Daoy (cell line): Measurements from ENCODE around the gene KATNB1. TPM values are rescaled to one million over a fixed set of nuclear protein-coding genes. Genes with fewer than 3 reads are reported as not detected.
"Not testable (repeated sequence)": the region's sequence is repeated elsewhere in the genome, so short reads cannot be mapped to it uniquely, and the experiment has no call there.

Experiments used
- DNase-seq: peaks from one replicate; pipeline ENCODE4 v3.0.0-alpha.2; 2015; ENCODE audit warnings: low read depth
- total RNA-seq: library from RNA; depleted of rRNA; stranded (reverse); fragments of >200 nt; shearing (Covaris generic); gene quantifications from 2 replicates; pipeline ENCODE4 v1.2.3, GENCODE V29; 2014

Gene KATNB1
- total RNA-seq, 1 experiment from 2014 or later = 22.7 TPM

DNA sequence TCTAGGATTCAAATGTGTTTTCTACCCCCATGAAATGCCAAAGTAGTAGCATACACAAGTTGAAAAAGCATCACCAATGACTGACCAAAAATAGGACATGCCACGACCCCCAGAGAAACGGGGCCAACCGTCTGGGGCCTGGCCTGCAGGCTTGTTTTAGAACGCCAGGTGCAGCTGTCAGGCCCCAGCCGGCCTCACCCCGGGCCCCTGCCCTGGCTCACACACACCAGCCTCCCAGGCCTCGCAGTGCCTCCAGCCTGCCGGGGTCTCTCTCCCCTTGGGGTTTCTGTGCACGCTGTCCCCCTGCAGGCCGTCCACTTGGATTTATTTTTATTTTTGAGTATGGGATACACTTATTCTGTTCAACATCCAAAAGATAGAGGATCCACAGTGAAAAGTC is 7.9 kb downstream of the KATNB1 start:
- no peak for DNase-seq

DNA sequence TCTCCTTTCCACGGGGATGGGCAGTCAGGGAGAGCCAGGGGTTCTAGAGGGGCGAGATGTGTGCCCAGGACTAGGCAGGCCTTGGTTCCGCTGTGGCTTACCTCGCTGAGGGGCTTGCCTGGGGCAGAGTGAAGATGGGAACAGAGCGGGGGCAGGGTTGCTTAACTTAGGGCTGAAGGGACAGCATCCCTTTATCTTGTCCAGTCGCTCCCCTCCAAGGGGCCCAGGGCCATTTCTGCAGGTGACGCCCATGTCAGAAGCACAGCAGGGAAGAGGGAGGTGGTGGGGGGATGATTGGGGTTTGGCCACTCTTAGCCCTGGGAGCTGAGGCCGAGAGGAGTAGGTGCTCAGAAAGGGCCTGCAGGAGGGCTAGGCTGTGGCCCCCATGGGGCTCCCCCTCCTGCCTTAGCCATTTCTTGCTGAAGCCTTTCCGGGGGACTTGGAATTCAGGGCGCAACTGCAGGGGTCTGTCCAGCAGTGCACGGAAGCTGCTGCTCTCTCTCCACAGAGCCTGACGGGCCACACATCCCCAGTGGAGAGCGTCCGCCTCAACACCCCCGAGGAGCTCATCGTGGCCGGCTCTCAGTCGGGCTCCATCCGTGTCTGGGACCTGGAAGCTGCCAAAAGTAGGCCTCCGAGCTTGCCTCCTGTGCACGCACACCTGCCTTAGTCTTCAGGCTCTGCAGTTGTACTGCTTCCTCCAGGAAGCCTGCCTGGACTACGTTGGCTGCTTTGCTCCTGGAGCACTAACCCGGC is 8.5 kb downstream of the KATNB1 start:
- no peak for DNase-seq

DNA sequence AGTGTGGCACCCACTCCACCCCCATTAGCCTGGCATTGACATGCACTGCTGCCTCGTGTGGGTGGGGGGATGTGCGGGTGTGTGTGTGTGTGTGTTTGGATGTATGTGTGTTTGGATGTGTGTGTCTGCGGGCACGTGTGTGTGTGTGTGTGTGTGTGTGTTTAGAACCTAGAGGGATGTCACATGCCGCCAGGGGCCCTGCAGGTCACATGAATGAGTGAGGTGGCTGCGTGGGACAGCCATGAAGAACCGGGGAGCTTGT is 9.0 kb downstream of the KATNB1 start:
- DNase-seq = no peak

GRCh38 chr16:57745768-57746167 is 10.2 kb downstream of the KATNB1 start:
- DNase-seq = no peak

DNA sequence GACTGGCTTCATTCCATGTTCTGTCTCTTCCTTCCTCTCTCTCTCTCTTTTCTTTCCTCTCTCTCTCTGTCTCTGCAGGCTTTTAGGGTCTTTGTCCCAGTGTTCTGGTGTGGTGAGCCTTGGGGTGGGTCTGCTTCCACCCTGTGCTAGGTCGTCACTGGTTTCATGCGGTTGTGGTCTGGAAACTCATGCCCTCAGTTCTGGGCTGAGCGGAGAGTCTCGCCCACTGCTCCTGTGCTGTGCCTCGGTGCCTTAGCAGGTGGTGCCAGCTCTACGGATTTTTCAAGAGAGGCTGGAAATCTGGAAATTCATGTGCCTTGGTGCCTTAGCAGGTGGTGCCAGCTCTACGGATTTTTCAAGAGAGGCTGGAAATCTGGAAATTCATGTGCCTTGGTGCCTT is 10.7 kb downstream of the KATNB1 start:
- DNase-seq = not testable (repeated sequence)

- no peak for DNase-seq
Observed at GRCh38 chr16:57747091-57747490, 11.5 kb downstream of the KATNB1 start.

DNA sequence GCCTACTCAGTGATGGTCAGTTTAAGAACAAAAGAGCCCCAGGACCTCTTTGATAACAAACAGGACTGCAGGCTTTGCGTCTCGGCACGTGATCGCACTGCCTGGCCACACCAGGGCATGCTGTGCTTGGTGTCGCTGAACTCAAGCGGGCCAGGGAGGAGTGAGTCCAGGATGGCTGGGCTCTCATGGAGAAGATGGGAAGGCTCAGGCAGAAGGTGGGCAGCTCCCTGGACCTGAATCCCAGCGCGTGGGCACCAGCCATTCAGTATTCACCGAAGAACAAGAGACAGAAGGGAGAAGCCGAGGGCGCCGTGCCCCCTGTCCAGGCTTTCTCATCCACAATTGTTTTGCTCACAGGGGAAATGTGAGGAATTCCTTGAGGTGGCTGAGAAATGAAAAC is 11.9 kb downstream of the KATNB1 start:
- DNase-seq = no peak

DNA sequence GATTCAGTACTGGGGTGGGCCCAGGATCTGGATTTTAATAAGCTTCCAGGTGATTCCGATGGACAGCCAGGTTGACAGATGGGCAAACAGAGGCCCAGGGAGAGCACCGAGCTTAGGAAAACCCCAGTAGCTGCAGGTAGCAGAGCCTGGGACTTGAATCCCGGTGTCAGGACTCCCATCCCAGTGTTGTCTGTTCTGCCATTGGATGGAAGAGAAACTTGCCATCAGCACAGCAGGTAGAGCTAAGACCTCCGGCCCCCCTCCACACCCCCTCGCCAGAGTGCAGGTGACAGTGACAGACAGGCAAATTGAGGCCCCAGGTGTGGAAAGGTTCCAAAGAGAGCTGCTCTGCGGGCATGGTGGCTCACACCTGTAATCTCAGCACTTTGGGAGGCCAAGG is 12.4 kb downstream of the KATNB1 start:
- no peak for DNase-seq

DNA sequence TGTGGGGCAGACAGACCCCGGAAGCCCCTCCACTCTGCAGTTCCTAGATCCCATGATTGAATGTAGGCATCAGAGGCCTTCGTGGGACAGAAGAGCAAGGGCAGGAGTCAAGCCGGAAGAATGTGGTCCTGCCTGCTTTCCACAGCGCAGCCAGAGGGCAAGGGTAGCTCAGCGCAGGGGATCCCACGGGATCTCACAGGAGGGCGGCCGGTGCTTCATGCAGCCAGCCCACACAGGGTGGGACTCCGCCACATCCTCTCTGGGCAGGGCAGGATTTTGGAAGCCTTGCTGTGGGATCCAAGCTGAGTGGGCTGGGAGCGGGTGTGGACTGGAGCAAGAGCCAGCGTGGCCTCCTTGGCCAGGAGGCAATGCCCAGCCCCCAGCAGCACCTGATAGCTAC is 13.0 kb downstream of the KATNB1 start:
- no peak for DNase-seq

GRCh38 chr16:57749101-57749692 is 13.6 kb downstream of the KATNB1 start:
- DNase-seq = no peak

- no peak for DNase-seq
Observed at GRCh38 chr16:57749856-57750452, 14.4 kb downstream of the KATNB1 start.

DNA sequence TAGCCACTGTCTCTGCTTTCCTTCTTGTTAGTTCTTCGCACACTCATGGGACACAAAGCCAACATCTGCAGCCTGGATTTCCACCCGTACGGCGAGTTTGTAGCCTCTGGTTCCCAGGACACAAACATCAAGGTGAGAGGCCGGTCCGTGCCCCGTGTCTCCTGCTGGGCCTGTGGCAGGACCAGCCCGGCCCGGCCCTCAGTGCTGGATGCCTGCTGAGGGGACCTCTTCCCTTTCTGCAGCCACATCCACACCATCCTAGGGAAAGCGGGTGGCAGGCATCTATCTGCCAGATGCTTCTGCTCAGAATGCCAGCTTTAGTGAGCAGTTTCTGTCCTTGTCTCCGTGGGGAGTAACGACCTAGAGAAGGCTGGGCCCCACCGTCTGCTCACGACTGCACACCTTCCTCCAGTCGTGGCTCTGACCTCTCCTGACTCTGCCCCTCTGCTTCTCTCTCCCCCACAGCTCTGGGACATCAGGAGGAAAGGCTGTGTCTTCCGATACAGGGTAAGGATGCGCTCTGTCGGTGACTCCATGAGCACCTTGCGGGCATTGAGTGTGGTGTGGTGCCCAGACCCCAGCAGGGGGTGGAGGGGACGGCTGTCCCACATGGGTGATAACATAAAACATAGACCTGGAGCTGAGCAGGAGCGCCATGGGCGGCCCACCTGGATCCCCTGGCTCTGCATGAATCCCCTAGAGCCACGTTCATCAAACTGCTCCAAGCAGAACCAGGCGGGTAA is 15.4 kb downstream of the KATNB1 start:
- DNase-seq = no peak

GRCh38 chr16:57751539-57752202 is 16.1 kb downstream of the KATNB1 start:
- no peak for DNase-seq

DNA sequence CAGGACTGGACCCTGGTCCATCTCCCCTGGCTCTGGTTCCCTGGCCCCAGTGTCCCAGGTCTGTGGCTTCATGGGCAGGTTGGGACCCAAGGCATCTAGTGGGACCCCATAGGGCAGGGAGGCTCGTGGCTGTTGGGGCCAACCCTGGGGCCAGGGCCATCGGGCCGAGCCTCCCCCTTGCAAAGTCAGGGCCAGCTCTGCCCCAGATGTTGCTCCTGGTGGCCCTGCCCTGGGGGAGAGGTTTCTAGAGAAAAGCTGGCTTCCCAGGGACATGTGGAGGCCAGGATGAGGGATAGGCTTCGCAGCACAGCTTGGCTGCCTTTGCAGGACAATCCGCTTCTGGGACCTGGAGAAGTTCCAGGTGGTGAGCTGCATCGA is 16.6 kb downstream of the KATNB1 start:
- DNase-seq = no peak

GRCh38 chr16:57752581-57753447 is 17.2 kb downstream of the KATNB1 start:
- DNase-seq = no peak

DNA sequence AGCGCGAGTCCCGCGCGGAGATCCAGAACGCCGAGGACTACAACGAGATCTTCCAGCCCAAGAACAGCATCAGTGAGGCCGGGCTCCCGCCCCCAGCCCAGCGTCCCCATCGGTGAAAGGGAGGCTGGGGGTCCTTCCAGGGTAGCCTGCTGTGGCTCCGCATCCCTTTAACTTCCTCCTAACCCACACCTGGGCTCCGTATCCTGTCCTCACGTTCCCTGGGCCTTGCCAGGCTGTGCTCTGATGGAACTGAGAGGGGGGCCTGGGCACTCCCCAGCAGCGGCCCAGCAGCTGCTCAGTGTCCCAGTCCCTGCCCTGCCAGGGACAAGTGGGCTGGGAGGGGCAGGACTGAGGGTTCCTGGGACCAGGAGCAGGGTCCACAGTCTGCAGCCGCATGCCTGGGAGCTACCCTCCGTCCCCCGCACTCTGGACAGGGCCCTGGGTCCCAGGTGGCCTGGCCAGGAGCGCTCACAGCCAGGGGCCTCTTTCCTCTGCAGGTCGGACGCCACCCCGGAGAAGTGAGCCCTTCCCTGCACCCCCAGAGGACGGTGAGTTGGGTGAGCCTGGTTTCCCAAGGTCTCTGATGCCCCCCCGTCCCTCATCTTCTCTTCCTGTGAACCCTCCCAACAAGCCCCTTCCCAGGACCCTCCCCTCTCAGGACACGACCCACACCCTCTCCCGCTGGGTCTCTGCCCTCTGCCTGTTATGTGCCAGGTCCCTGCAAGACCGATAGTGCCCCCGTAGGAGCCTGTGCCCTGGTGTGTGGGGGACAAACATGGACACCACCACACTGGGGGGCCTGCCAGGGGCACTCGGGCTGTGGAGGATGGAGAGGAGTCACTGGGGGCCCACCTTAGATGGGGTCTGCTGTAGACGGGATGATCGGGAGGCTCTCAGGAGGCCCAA is 18.1 kb downstream of the KATNB1 start:
- no peak for DNase-seq

GRCh38 chr16:57754354-57755060 is 18.9 kb downstream of the KATNB1 start:
- DNase-seq = no peak

GRCh38 chr16:57755061-57755684 is 19.6 kb downstream of the KATNB1 start:
- DNase-seq = no peak

DNA sequence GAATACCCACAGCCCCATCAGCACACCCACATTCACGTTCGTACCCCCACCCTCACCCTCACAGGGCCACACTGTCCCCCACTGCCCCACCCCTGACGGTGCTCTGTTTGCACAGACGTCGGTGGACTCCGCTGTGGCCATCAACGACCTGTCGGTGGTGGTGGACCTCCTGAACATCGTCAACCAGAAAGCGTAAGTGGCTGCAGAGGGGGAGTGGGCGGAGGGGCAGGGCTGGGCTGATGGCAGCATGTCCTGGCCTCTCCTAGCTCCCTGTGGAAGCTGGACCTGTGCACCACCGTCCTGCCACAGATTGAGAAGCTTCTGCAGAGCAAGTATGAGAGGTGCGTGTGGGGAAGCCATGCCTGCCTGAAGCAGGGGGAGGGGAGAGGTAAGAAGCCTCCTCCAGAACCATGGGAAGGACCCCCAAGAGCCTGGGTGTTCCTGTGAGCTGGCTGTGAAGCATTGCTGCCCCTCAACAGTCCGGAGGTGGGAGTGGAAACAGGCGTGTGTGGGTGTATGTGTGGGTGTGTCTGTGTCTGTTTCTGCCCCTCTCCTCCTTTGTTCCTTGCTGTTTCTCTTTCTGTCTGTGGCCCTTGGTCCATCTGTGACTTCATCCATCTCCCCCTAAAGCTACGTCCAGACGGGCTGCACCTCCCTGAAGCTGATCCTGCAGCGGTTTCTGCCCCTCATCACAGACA is 20.3 kb downstream of the KATNB1 start:
- DNase-seq = no peak
